NCI-H1092 treated with DMSO at 0.1 percent for 48 hours (cell line): ENCODE measurements around the gene STAT6.

ENCODE experiments used
- DNase-seq: peaks from one replicate; lab custom pipeline; 2025; lab: John Stamatoyannopoulos, UW

STAT6 gene

GRCh38 chr12:57048423-57049118, 62.6 kb downstream of the STAT6 start:
- DNase-seq: no peak

GRCh38 chr12:57047981-57048380, 63.2 kb downstream of the STAT6 start:
- no peak for DNase-seq

- no peak for DNase-seq
Observed at GRCh38 chr12:57046947-57047890, 63.9 kb downstream of the STAT6 start.

GRCh38 chr12:57046086-57046791, 64.9 kb downstream of the STAT6 start:
- DNase-seq: no peak
